Fibroblast of skin of left quadriceps (primary cell): ENCODE results near the gene DOCK4.

ENCODE experiments used
- DNase-seq, 2 experiments: peaks; one replicate each; pipeline ENCODE4 v3.0.0-alpha.2; 2013; ENCODE audit warnings: low read depth in 2 of 2

The DOCK4 gene

GRCh38 chr7:112113913-112114575 is 92.2 kb downstream of the DOCK4 start:
- no peak for DNase-seq

GRCh38 chr7:112112822-112113255 is 93.4 kb downstream of the DOCK4 start:
- no peak for DNase-seq

- DNase-seq, result no peak
Observed at GRCh38 chr7:112110651-112111050, 95.5 kb downstream of the DOCK4 start.

GRCh38 chr7:112110175-112110574 is 96.0 kb downstream of the DOCK4 start:
- no peak for DNase-seq

GRCh38 chr7:112108981-112109380 is 97.2 kb downstream of the DOCK4 start:
- DNase-seq, result no peak

GRCh38 chr7:112105584-112106530 is 100.3 kb downstream of the DOCK4 start:
- no peak for DNase-seq

GRCh38 chr7:112104120-112104519 is 102.1 kb downstream of the DOCK4 start:
- DNase-seq, result no peak

GRCh38 chr7:112103246-112103645 is 103.0 kb downstream of the DOCK4 start:
- DNase-seq, result no peak

GRCh38 chr7:112101201-112101846 is 104.9 kb downstream of the DOCK4 start:
- no peak for DNase-seq

GRCh38 chr7:112097524-112097923 is 108.7 kb downstream of the DOCK4 start:
- DNase-seq, result no peak

- no peak for DNase-seq
Observed at GRCh38 chr7:112093409-112093808, 112.8 kb downstream of the DOCK4 start.

GRCh38 chr7:112092709-112093395 is 113.3 kb downstream of the DOCK4 start:
- DNase-seq, result no peak

GRCh38 chr7:112092306-112092705 is 113.9 kb downstream of the DOCK4 start:
- DNase-seq, result no peak

- no peak for DNase-seq
Observed at GRCh38 chr7:112091768-112092167, 114.4 kb downstream of the DOCK4 start.

GRCh38 chr7:112089551-112089950 is 116.6 kb downstream of the DOCK4 start:
- no peak for DNase-seq

- no peak for DNase-seq
Observed at GRCh38 chr7:112088484-112089016, 117.6 kb downstream of the DOCK4 start.

GRCh38 chr7:112086496-112087254 is 119.5 kb downstream of the DOCK4 start:
- DNase-seq, result no peak

- no peak for DNase-seq
Observed at GRCh38 chr7:112084520-112084971, 121.7 kb downstream of the DOCK4 start.

- no peak for DNase-seq
Observed at GRCh38 chr7:112083776-112084355, 122.3 kb downstream of the DOCK4 start.

- no peak for DNase-seq
Observed at GRCh38 chr7:112082306-112082705, 123.9 kb downstream of the DOCK4 start.
